NCI-H748 (cell line): ENCODE data around the gene IMPA2.
"Not testable (repeated sequence)": the region's sequence is repeated elsewhere in the genome, so short reads cannot be mapped to it uniquely, and the experiment has no call there.

ENCODE experiments used
- DNase-seq: peaks from one replicate; lab custom pipeline; 2025; ENCODE audit not compliant: unreplicated experiment; lab: John Stamatoyannopoulos, UW

The IMPA2 gene

DNA sequence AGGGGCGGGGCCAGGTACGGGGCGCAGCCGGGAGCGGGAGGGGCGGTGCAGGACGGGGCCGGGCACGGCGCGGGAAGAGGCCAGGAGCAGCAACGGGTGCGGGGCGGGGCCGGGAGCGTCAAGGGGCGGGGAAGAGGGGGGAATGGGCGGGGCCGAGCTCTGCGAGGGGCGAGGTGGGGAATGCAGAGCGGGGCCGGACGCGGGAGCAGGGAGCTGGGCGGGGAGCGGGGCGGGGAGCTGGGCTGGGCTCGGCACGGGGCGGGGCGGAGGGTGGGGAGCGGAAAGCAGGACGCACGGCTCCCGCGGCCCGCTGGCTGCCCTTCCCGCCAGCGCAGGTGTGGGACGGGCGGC is at the start of gene IMPA2:
Gene IMPA2 (plus strand): TSS at position 316 of the 351 bp plus-strand sequence. CDS start 163 bp downstream, outside the sequence.
- DNase-seq = no peak

DNA sequence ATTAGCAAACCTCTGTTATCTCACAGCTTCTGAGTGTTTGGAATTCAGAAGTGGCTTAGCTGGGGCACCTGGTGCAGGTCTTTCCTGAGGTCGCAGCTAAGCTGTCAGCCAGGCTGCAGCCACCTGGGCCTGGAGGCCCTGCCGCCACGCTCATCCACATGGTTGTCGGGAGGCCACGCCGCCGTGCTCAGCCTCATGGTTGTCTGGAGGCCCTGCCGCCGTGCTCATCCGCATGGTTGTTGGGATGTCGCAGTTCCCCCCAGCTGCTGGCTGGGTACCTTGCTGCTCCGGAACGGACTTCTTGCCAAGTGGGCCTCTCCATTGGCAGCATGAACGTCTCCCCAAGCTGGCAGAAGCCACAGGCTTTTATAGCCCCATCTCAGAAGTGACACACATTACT is 48.9 kb upstream of the IMPA2 start:
- no peak for DNase-seq

DNA sequence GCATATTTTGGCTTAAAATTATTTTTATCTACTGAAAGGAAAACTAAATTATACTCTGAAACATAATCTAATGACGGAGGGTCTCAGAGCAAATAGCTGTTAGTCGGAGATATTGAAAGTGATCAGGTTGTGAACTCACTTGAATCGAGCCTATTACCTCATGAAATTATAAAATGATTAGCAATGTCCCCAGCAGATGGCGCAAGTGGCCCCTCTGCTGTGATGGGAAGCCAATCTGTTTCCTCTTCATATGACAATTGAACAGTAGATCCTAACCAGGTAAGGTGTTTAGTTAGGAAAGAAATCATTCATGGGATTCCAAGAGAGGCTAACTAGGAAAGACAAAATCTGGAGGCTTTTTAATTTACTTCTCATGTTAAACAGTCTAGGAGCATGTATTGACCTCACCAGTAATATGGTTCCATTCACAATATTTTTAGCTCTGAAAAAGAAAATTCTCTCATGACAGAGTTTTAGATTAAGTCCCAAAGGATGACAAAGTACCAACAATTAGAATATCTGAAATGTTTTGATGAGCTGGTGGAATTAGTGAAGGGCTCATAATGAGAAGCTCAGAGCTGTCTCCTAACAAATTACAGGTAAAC is 43.3 kb upstream of the IMPA2 start:
- peak; percentile 76 for DNase-seq

DNA sequence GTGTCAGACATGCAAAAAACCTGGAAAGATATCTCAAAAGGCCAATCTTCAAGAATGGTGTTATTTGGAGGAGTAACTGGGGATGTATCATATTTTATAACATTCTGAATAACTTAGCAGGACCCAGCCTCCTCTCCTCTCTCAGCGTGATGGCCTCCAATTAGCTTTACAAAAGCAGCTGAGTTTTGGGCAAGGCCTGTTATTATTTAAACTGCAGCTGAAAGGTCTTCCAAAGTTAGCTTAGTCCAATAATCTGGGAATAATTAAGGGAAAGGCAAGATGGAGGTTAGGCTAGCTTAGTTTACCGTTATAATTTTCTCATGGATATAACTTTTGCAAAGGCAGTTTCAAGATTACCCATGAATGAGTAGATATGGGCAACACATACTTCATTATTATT is 40.4 kb upstream of the IMPA2 start:
- DNase-seq = no peak

DNA sequence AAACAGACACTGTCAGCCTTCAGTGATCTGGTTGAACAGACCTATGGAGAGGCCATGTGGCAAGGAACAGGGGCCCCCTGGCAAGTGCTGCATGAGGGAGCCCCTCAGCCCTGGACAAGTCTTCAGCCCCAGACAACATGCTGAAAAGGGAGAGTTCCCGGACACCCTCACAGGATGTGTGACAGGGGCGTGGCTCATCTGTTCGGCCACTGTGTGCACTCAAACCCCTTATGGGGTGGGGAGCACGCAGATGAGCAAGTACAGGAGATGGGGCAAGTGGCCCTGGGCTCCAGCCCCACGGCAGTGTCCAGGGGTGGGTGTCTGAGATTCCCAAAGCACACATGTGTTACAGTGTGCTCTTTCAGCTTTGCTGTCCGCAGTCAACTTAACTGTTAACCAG is 37.8 kb upstream of the IMPA2 start:
- no peak for DNase-seq

DNA sequence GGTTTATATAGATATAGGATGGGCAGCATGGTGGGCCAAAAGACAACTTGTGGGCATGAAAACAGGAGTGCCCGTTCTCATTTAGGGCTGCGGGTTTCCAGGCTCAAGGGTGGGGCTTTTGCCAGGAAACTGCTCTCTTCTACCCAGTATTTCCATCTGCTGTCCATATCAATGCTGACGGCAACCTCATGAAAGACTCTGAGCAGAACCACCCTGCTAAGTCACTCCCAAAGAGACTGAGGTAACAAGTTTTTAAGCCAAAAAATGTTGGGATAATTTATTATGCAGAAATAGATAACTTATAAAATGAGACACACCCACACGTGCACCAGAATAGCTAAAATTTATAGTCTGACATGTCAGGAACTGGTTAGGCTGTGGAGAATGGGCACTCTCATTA is 37.1 kb upstream of the IMPA2 start:
- DNase-seq = no peak

DNA sequence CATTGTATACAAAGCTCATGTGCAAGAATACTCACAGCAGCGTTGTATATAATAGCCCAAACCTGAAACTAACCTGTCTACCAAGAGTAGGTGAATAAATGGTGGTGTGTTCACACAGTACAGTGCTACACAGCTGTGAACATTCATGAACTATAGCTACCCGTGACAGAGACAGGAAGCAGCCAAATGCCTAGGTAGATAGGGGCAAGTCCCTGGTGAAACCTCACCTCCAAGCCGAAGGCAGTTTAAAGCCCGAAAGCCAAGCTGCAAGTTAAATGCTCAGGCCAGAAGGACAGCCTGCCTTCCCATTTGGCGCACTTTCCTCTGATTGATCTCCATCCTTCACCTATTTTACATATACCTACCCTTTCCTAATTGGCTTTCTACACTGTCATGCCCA is 36.5 kb upstream of the IMPA2 start:
- DNase-seq = no peak

DNA sequence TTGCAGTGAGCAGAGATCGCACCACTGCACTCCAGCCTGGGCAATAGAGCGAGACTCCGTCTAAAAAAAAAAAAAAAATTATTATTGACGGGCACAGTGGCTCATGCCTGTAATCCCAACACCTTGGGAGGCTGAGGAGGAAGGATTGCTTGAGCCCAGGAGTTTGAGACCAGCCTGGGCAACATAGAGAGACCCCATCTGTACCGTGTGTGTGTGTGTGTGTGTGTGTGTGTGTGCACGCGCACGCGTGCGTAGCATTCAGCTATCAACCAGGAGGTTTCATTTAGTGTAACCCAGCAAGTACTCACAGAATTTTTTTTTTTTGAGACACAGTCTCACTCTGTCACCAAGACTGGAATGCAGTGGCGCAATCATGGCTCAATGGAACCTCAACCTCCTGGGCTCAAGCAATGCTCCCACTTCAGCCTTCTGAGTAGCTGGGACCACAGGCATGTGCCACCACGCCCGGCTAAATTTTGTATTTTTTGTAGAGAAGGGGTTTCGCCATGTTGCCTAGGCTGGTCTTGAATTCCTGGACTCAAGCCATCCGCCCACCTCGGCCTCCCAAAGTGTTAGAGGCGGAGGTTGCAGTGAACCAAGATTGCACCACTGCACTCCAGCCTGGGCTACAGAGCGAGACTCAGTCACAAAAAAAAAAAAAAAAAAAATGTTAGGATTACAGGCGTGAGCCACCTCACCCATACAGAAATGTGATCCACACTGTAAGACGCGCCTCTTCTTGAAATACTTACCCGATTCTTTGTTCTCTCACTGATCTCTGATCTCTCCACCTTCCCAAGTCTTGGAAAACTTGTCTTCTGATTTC is 35.3 kb upstream of the IMPA2 start:
- not testable (repeated sequence) for DNase-seq

DNA sequence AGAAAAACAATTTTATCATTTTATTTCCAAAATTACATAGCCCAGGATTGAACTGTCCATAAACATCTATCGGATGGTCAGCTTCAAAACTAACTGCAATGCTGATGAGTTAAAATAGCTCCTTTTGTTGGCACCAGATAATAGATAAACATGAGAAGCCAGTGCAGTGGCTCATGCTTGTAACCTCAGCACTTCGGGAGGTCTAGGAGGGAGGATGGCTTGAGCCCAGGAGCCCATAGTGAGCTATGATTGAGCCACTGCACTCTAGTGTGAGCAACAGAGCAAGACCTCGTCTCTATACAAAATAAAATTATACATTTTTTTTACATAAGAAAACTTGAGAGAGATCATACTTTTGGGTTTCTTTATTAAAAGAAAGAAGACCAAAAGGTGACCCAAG is 34.6 kb upstream of the IMPA2 start:
- DNase-seq = no peak

DNA sequence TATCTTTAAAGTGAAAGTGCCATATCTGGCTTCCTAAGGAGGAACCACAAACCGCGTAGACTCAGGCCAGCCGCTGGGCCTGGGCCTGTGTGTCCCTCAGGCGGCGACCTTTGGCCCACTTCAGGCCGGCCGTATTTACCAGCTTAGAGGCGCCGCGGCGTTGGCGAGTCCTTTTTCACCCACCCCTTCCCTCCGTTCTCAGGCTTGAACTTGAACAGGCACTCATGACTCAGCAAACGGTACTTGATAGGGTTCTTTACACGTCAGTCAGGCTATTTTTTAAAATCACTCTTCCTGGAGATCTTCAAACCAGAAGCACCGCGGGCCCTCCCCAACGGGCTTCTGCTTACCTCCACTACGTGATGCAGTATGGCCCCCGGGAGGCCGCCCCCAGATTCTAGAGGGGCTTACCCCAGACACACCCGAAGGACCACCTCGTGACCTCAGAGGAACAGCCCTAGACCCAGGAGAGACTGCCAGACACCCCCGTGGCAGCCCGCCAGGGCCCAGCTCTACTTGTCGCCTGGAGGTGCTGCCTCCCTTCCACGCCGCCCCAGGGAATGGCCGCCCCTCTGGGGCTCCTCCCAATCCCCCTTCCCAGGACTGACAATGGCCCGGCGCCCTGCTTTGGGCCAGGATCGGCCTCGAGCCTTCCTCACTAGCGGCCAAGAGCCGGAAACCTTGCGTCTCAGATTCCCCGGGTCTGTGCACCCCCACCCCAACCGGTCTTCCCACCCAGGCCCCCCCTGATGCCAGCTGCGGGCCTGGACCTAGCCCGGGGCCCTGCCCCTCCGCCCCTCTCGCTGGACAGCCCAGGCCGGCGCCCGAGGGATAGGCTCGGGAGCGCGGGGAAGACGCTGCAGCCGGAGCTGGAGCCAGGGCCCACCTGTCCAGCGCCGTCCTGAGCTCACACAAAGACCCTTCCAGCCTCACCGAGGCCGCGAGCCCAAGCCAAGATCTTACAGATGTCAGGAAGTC is 33.8 kb upstream of the IMPA2 start:
- DNase-seq = no peak

DNA sequence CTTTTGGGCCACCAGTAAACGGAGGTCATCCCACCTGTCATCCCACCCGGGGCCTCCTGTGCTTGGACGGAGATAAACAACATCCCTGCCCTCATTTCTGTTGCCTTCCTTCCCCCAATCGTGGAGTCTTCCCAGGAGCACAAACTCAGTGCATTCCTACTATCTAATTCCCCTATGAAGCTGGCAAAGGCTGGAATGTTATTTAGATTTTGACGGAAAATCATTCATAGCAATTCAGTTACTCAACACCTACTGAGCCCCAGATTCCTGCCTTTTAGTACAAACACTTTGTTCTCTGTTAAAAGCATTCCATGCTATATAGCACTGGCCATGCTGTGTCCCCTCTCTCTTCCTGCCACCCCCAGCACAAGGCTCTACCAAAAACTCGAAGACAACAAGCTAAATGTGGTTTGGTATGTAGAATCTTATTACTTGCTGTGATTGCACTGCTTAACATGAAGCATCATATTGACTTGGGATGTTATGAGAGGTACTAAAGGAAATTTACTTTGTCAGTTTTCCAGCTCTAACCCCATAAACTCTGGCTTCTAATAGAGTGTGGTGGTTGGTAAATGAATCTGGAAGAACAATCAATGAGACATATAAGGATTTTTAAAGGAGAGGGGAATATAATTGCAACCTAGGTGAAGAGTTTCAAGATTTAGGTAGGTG is 32.3 kb upstream of the IMPA2 start:
- no peak for DNase-seq

DNA sequence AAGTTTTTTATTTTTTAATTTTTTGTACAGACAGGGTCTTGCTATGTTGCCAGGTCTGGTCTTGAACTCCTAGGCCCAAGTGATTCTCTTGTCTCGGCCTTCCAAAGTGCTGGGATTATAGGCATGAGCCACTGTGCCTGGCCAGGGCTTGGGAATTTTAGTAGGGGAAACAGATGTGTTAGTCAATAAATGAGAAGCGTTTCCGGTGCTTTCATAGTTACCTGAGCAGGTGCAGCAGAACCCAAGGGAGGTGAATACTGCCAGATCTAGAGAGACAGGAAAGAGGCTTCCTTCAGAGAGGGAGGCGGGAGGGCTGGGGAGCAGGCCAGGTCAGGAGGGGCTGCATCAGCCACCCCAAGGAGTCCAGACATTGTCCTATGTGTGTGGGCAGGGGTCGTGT is 30.5 kb upstream of the IMPA2 start:
- peak; percentile 42 for DNase-seq

DNA sequence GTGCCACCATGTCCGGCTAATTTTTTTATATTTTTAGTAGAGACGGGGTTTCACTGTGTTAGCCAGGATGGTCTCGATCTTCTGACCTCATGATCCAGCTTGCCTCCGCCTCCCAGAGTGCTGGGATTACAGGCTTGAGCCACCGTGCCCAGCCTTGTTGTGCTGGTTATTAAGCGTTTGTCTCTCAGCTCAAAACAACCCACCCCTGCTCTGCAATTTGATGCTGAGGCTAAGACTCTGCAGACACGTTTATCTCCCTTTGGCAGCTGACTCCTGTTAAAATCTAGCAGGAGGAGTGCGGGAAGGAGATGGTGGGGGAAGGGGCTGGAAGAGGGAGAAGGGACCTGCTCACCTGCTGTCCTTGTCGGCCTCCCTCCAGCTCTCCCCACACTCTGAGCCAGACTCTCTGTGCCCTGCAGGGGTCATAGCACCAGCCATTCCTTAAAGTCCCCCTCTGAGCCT is 29.9 kb upstream of the IMPA2 start:
- no peak for DNase-seq

DNA sequence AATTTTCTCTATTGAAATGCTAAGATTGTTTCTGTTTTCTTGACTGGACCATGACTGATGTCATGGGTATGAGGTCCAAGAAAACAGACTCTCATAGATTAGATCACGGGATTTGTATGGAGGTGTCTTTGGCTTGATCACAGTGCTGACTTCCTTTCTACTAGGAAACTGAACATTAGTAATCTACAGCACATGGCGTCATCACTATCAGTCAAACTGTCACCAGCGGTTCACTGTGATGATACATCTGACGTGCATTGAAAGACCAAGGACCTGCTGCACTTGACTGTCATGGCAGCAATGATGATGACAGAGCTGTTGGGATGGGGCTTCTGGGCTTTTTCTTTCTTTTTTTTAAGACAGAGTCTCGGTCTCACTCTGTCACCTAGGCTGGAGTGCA is 28.2 kb upstream of the IMPA2 start:
- DNase-seq = no peak

DNA sequence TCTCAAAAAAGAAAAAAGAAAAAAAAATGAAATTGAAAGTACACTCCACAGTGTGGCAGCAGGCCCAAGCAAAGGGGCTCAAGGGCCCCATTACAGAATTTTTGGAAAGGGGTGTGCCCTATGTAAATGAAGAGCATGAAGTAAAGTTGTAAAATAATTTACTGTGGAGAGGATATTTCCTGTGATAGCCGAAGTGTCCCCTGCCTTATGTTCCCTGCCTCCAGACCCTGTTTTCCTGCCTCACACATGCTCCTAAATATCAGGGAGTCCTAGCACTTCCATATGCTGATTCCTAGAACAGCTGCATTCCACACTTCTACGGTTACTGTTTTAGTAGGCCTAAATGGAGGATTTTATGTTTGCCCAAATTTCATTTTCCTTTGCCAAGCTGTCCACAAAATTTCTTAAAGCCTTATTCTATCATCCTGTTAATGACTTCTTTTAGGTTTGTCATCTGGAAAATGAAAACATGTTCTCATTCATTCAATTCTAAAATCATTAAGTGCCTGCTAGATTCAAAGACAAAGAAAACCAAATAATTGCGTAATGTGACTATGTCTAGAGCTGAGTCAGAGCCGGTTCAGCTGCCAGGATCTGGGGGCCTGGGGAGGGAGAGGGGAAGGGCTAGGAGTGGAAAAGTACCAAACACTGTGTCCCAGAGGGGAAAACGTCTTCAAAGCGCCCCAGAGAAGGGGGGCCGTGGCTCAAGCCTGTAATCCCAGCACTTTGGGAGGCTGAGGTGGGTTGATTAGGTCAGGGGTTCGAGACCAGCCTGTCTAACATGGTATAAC is 25.9 kb upstream of the IMPA2 start:
- DNase-seq = no peak

DNA sequence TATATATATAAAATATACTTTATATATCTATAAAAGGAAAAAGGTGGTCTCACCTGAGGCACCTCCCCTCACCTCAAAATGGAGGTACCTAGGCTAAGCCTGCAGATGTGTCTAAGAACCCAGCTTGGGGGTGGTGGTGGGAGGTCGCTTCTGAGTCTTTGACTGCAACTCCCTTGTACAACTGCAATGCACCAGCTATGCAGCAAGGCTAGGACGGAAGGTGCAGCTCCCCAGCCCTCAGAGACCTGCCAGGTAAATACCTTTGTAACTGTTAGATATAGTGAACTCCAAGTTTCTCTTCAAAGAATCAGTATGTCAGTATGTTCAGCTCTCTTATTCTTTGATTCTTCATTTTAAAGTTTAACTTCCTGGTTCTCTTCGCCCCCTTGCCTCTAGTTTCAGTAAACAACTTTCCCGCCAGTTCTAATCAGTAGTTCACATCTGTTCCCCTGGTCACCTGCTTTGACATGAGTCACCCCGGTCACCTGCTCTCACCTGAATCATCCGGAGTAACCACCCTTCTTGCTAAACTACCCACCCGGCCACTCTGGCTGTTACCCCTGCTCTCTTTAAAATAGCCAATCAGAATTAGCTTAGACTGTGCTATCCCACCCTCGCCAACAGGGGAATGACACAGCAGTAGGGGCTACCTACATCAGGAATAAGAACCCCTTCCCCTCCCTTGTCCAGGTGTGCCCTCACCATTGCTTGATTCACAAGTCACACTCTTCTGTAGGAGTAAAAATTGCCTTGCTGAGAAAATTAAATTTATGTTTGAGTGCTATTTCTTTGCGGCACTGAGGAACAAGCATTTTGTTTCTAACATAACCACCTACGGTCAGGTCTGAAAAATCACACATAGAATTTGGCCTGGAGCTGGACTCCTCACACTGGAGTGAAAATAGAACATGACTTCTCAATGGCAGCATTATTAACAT is 24.7 kb upstream of the IMPA2 start:
- no peak for DNase-seq

DNA sequence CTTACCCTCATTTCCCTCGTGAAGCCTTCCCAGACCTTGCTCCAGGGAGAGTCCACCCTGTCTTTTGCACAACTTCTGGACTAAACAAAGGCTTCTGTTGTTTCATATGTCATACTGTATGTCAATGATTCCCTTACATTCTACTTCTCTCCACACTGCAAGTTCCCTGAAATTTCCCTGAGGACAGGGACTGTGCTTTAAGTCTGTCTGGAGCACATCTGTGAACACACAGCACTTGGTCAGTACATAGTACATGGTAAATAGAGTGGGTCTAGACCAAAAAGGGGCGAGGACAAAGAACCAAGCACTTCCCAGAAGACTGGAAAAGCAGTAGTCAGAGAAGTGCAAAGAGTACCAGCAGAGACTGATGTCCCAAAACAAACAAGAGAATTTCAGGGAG is 23.7 kb upstream of the IMPA2 start:
- DNase-seq = no peak

DNA sequence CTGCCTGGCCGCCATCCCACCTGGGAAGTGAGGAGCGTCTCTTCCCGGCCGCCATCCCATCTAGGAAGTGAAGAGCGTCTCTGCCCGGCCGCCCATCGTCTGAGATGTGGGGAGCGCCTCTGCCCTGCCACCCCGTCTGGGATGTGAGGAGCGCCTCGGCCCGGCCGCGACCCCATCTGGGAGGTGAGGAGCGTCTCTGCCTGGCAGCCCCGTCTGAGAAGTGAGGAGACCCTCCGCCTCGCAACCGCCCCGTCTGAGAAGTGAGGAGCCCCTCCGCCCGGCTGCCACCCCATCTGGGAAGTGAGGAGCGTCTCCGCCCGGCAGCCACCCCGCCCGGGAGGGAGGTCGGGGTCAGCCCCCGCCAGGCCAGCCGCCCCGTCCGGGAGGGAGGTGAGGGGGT is 21.7 kb upstream of the IMPA2 start:
- not testable (repeated sequence) for DNase-seq

DNA sequence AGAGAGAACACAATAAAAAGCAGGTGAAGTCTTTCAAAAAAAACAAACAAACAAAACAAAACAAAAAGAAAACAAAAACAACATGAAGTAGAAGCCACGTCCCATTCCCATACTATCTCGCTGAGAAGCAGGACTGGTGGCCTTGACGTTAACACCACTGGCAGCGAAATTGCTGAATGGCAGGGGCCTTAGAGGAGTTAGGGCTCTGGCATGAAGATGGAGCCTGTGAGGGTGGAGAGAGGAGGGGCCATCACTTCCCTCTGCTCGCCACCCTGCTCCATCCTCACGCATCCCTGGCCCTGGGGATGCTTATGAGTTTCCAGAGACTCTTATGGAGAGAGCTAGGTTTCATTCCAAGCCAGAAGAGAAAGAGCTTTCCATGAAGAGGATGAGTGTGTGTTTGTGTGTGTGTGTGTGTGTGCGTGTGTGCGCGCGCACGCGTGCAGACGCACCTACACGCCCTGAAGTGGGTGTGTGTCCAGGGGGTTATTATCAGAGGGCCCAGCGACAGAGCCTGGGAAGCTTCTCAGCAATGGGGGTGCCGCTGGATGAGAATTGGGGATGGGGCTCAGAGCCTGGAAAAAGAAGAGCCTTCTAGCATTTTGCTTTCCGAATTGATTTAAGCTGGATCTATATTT is 20.4 kb upstream of the IMPA2 start:
- peak; percentile 30 for DNase-seq
